AG04450 (cell line): ENCODE measurements around the gene CLN3. TPM values are rescaled to one million over a fixed set of nuclear protein-coding genes. Genes with fewer than 3 reads are reported as not detected.

Experiments used
- CTCF ChIA-PET: fragments of 300-600, 350-600 bp; formaldehyde crosslinking; extraction: SDS; loops from one replicate; lab custom pipeline; 2022; ENCODE audit warnings: antibody characterized with exemption, inconsistent platforms; lab: Charles Lee
- POLR2A ChIA-PET: fragments of 350-600 bp; formaldehyde crosslinking; extraction: SDS; loops from one replicate; lab custom pipeline; 2021; ENCODE audit warnings: antibody characterized with exemption, inconsistent platforms; lab: Yijun Ruan, JAX
- DNase-seq: peaks from one replicate; pipeline ENCODE4 v3.0.0-alpha.2; 2011; ENCODE audit warnings: low read depth, low spot score
- H3K27ac ChIP-seq: one replicate; pipeline ENCODE4 v1.5.1; 2012; ENCODE audit warnings: low read depth, low read length, control low read depth
- H3K27me3 ChIP-seq: one replicate; pipeline ENCODE4 v1.6.0; 2012; ENCODE audit warnings: low read length; ENCODE audit not compliant: control insufficient read depth, insufficient read depth
- H3K4me3 ChIP-seq: 2 replicates; pipeline ENCODE4 v1.5.1; 2011; ENCODE audit warnings: mild to moderate bottlenecking, low read depth, low read length, control low read depth
- H3K9me3 ChIP-seq: 2 replicates; pipeline ENCODE4 v1.5.1; 2012; ENCODE audit warnings: low read length; ENCODE audit not compliant: control insufficient read depth, insufficient read depth
- CTCF ChIP-seq: IDR thresholded peaks from 2 replicates; pipeline ENCODE4 v1.5.1; 2011; ENCODE audit warnings: low read depth, low read length, control low read depth, inconsistent platforms
- polyA plus RNA-seq: library from polyadenylated mRNA; depleted of rRNA; stranded (reverse); fragments of >200 nt; gene quantifications from 2 replicates; pipeline ENCODE4 v1.2.3, GENCODE V29; 2011

The CLN3 gene
- polyA plus RNA-seq, 1 experiment = 18.7 TPM

GRCh38 chr16:28524681-28525171 is 32.9 kb upstream of the CLN3 start:
- H3K9me3 ChIP-seq = no peaks in the 10 kb centered on the region
- no peak for DNase-seq
- ChIA-PET CTCF (no interaction called here), POLR2A (no interaction called here)
- no peaks in the 10 kb centered on the region for H3K27me3 ChIP-seq
- no peak overlapping the region for H3K27ac ChIP-seq
- no peak for TF ChIP-seq CTCF
- no peak overlapping the region for H3K4me3 ChIP-seq

DNA sequence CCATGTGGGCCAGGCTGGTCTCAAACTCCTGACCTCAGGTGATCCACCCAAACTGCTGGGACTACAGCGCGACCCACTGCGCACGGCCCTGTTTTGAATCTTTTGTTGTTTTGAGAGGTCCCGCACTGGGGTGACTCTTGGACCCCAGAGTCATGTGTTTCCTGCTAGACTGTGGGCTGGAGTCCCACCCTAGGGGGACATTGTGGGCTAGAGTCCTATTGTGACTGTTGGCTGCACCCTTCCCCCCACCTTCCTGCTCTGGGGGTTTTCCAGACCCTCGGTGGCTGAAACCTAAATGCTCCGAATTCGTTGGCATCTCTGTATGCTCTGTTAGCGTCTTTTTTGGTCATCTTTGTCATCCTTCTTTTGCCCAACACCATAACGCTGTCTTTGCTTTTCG is 30.9 kb upstream of the CLN3 start:
- H3K4me3 ChIP-seq = no peak overlapping the region
- DNase-seq = no peak
- POLR2A ChIA-PET = no interaction called here
- no peaks in the 10 kb centered on the region for H3K9me3 ChIP-seq
- H3K27ac ChIP-seq = no peak overlapping the region
- no peak for TF ChIP-seq CTCF
- CTCF ChIA-PET = no interaction called here
- no peaks in the 10 kb centered on the region for H3K27me3 ChIP-seq

DNA sequence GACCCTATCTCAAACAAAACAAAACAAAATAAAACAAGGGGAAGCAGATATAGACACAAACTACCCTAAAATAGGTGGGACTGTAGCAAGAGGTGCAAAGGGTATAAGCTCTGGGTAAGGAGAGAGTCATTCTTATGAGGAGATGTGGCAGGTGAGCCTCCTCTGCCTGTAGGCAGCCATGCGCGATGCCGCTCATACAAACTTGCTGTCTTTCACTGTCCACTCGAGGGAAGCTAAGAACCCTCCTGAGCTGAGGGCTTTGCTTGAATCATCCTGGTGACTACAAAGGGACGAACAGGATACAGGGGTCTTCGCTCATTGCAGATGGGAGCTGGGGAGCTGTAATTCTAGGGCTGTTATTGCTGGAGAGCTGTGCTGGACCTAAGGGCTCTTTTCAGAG is 29.6 kb upstream of the CLN3 start:
- ChIA-PET POLR2A (no interaction called here), CTCF (no interaction called here)
- TF ChIP-seq CTCF = no peak
- H3K27ac ChIP-seq = no peak overlapping the region
- H3K27me3 ChIP-seq = no peaks in the 10 kb centered on the region
- no peaks in the 10 kb centered on the region for H3K9me3 ChIP-seq
- no peak overlapping the region for H3K4me3 ChIP-seq
- no peak for DNase-seq

- no peak for TF ChIP-seq CTCF
- no peaks in the 10 kb centered on the region for H3K9me3 ChIP-seq
- POLR2A ChIA-PET = no interaction called here
- no peak overlapping the region for H3K4me3 ChIP-seq
- no peak for DNase-seq
- no peaks in the 10 kb centered on the region for H3K27me3 ChIP-seq
- CTCF ChIA-PET = no interaction called here
- no peak overlapping the region for H3K27ac ChIP-seq
Observed at GRCh38 chr16:28520672-28521071, 28.8 kb upstream of the CLN3 start.

- TF ChIP-seq CTCF = no peak
- CTCF ChIA-PET = no interaction called here
- Histone ChIP-seq H3K27ac (no peak overlapping the region), H3K9me3 (no peaks in the 10 kb centered on the region), H3K27me3 (no peaks in the 10 kb centered on the region), H3K4me3 (no peak overlapping the region)
- POLR2A ChIA-PET = no interaction called here
- DNase-seq = no peak
Observed at GRCh38 chr16:28514246-28514645, 22.4 kb upstream of the CLN3 start.
